BE2C (cell line): ENCODE measurements around the gene SNN.

Experiments used
- DNase-seq: peaks from one replicate; pipeline ENCODE4 v3.0.0-alpha.2; 2020
- H3K27me3 ChIP-seq: fragments of 250-450 bp; sonication (Bioruptor Pico); 2 replicates; pipeline ENCODE4 v1.5.1; 2020; ENCODE audit warnings: mild to moderate bottlenecking
- H3K36me3 ChIP-seq: fragments of 250-450 bp; sonication (Bioruptor Pico); 2 replicates; pipeline ENCODE4 v1.5.1; 2020; ENCODE audit warnings: mild to moderate bottlenecking
- H3K4me1 ChIP-seq: fragments of 250-450 bp; sonication (Bioruptor Pico); 2 replicates; pipeline ENCODE4 v1.5.1; 2020
- H3K4me3 ChIP-seq: 2 replicates; pipeline ENCODE4 v1.5.1; 2011; ENCODE audit warnings: low read depth, low read length
- H3K9me3 ChIP-seq: fragments of 250-450 bp; sonication (Bioruptor Pico); 2 replicates; pipeline ENCODE4 v1.5.1; 2020
- TF ChIP-seq, protein P1 (sequence below): IDR thresholded peaks from 2 replicates; pipeline ENCODE4 v1.5.1; 2012; ENCODE audit warnings: mild to moderate bottlenecking, low read depth, low read length

SNN gene

GRCh38 chr16:11675561-11676511 lies 7.6 kb downstream of the SNN start:
- peaks cover 9% of the 10 kb centered on the region for H3K36me3 ChIP-seq
- H3K9me3 ChIP-seq, result no peaks in the 10 kb centered on the region
- DNase-seq, result peak; percentile 82
- H3K27me3 ChIP-seq, result no peaks in the 10 kb centered on the region
- H3K4me1 ChIP-seq, result no peaks in the 10 kb centered on the region
- H3K4me3 ChIP-seq, result no peak overlapping the region
- TF ChIP-seq, protein P1, sequence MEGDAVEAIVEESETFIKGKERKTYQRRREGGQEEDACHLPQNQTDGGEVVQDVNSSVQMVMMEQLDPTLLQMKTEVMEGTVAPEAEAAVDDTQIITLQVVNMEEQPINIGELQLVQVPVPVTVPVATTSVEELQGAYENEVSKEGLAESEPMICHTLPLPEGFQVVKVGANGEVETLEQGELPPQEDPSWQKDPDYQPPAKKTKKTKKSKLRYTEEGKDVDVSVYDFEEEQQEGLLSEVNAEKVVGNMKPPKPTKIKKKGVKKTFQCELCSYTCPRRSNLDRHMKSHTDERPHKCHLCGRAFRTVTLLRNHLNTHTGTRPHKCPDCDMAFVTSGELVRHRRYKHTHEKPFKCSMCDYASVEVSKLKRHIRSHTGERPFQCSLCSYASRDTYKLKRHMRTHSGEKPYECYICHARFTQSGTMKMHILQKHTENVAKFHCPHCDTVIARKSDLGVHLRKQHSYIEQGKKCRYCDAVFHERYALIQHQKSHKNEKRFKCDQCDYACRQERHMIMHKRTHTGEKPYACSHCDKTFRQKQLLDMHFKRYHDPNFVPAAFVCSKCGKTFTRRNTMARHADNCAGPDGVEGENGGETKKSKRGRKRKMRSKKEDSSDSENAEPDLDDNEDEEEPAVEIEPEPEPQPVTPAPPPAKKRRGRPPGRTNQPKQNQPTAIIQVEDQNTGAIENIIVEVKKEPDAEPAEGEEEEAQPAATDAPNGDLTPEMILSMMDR, result no peak

GRCh38 chr16:11676799-11677198 lies 8.5 kb downstream of the SNN start:
- no peaks in the 10 kb centered on the region for H3K27me3 ChIP-seq
- H3K36me3 ChIP-seq, result peaks cover 9% of the 10 kb centered on the region
- no peaks in the 10 kb centered on the region for H3K4me1 ChIP-seq
- no peak for DNase-seq
- H3K4me3 ChIP-seq, result no peak overlapping the region
- TF ChIP-seq, protein P1, result no peak
- H3K9me3 ChIP-seq, result no peaks in the 10 kb centered on the region

GRCh38 chr16:11677451-11677951 lies 9.2 kb downstream of the SNN start:
- TF ChIP-seq, protein P1, result no peak
- H3K27me3 ChIP-seq, result no peaks in the 10 kb centered on the region
- no peak for DNase-seq
- H3K9me3 ChIP-seq, result no peaks in the 10 kb centered on the region
- H3K36me3 ChIP-seq, result peaks cover 9% of the 10 kb centered on the region
- H3K4me1 ChIP-seq, result no peaks in the 10 kb centered on the region
- no peak overlapping the region for H3K4me3 ChIP-seq

DNA sequence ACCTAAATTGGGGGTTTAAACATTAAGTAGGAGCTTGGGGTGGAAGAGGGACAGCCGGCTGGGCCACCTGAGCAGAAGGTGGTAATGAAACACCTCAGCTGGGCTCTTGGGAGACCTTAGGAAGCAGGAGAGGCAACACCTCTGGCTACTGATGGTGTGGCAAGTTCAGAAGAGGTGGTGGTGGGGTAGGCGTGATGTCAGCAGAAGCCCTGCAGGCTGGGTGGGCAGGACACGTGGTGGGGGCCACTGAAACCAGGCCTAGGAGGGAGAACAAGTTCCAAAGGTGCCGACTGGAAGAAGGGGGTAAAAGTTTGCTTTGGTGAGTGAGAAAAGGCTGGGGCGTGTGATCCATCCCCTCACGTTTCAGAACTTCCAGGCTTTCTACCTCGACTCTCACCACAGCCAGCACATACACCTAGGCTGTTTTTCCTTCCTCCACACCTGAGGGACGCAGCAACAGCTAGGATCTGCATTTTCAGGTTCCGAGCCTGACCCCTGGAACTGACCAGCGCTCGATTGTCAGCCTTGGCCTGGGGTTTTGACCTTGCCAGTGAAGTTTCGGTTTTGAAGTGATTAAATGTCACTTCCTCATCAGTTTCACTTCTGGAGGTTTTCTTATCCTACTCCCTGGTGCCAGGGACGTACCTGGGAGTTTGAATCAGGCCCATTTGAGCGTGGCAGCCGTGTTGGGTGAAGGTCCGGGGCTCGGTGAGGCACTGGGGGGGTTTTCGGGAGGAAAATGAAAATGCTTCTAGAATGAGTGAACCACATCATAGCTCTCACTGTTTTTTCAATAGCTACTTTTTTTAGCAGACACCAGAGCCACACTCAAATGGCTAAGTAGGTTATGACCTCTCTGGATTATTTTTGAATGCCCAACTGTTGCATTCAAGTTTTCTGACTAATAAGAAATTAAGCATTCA lies 10.0 kb downstream of the SNN start:
- no peaks in the 10 kb centered on the region for H3K27me3 ChIP-seq
- TF ChIP-seq, protein P1, result no peak
- no peaks in the 10 kb centered on the region for H3K9me3 ChIP-seq
- DNase-seq, result no peak
- H3K4me3 ChIP-seq, result no peak overlapping the region
- no peaks in the 10 kb centered on the region for H3K4me1 ChIP-seq
- H3K36me3 ChIP-seq, result peaks cover 9% of the 10 kb centered on the region

DNA sequence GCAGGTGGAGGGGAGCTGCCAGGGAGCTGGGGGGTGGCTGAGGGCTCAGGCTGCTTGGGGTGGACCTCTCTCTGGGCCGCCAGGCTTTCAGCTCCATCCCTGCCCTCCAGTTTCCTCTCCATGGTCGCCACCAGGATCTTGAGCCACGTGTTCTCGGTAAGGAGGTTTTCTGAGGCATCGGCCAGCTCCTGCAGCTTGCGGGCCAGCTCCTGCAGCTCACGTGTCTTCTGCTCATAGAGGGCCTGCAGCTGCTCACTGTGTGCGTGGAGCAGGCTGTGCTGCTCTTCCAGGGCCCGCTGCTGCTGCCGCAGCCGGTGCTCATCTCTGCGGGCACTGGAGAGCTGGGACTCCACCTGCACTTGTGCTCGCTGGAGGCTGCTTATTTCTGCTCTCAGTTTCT lies 11.0 kb downstream of the SNN start:
- Histone ChIP-seq H3K4me1 (no peaks in the 10 kb centered on the region), H3K36me3 (peaks cover 13% of the 10 kb centered on the region), H3K27me3 (no peaks in the 10 kb centered on the region), H3K9me3 (no peaks in the 10 kb centered on the region), H3K4me3 (no peak overlapping the region)
- TF ChIP-seq, protein P1, result no peak
- no peak for DNase-seq
